ENCODE results near the gene SH3GLB1. TPM values are rescaled to one million over a fixed set of nuclear protein-coding genes. Genes with fewer than 3 reads are reported as not detected.

Gene SH3GLB1
- total and polyA plus RNA-seq, 9 of the 15 experiments (the other 6 are each of a cell fraction or from before 2014, with no cell fraction given): 8.6 to 34.2 (median 24.2) TPM

- Histone ChIP-seq H3K4me3 (peak overlapping the region; percentile 84), H3K4me1 (replicated peaks in 1 of 2; ENCODE audit: control insufficient read depth in 2 of 2, insufficient read depth in 2 of 2, low read length in 2 of 2) (peaks cover 12 to 18% of the 10 kb centered on the region in 2 experiments), H3K27me3 (ENCODE audit: control insufficient read depth in 2 of 2, insufficient read depth in 2 of 2, low read length in 2 of 2) (no peaks in the 10 kb centered on the region), H3K36me3 (ENCODE audit: control insufficient read depth, insufficient read depth, low read length) (peaks cover 3% of the 10 kb centered on the region; the same call in 1 of the 3 replicates), H3K4me2 (ENCODE audit: insufficient read depth, low read length) (peak overlapping the region; percentile 90), H3K9me1 (ENCODE audit: control insufficient read depth, insufficient read depth, low read length) (no peaks in the 10 kb centered on the region), H3K9ac (ENCODE audit: insufficient read depth in 1 of 2, low read depth in 2 of 2, low read length in 2 of 2) (peak overlapping the region; percentile 80 to 95), H3K9me3 (replicated peaks; ENCODE audit: control insufficient read depth, insufficient read depth, low read depth, low read length) (no peaks in the 10 kb centered on the region), H2AFZ (ENCODE audit: low read depth, low read length) (peak overlapping the region; percentile 92), H4K20me1 (replicated peaks; ENCODE audit: control insufficient read depth, insufficient read depth, low read length) (peaks cover 3% of the 10 kb centered on the region; the same call in 1 of the 2 replicates), H3K27ac (ENCODE audit: extremely low read depth, low read depth, low read length) (peak overlapping the region; percentile 87), H3K79me2 (ENCODE audit: control insufficient read depth, insufficient read depth, low read length) (peaks cover 55% of the 10 kb centered on the region)
- in situ Hi-C loops (cut with MboI): no loop called here
- DNase-seq (ENCODE audit: extremely low read depth in 1 of 4, low spot score in 3 of 4) (peak; percentile 60 to 68 (median 62)), ATAC-seq (peak; percentile 64), FAIRE-seq (no peak)
- BruUV-seq (replicated peaks): no TSS peak
- intact Hi-C loops (cut with micrococcal nuclease): loop anchor here (2.0 to 10.0 kb wide), 3 partner anchors 36 to 380 kb away; no protein-coding TSS in a partner anchor
- WGBS (ENCODE audit: insufficient coverage, low coverage, missing lambda C conversion rate): under 1% methylated on average over 25 of the region's 41 CpGs
- CTCF ChIA-PET (ENCODE audit: low intra/inter-chr PET ratio): no interaction called here
- POLR2A ChIA-PET: interaction anchor here (0.6 to 5.1 kb wide), 16 partner anchors 9 to 228 kb away, joined by 3 to 56 read pairs (median 3); partner anchors contain the start of genes HS2ST1 and SELENOF
- TF ChIP-seq GATAD2A (IDR thresholded peaks at IDR 0.05) (no peak), CTBP1 (IDR thresholded peaks at IDR 0.05; ENCODE audit: borderline replicate concordance) (no peak), ZNF696 (CRISPR knock-in tag; conservative IDR thresholded peaks at IDR 0.05) (no peak), KLF13 (tag; IDR thresholded peaks at IDR 0.05; ENCODE audit: borderline replicate concordance, low read depth) (no peak), ZFX (CRISPR knock-in tag; IDR thresholded peaks at IDR 0.05) (peak; percentile 97), KAT7 (CRISPR knock-in tag; IDR thresholded peaks at IDR 0.05; ENCODE audit: borderline replicate concordance) (peak; percentile 76), TRIM24 (IDR thresholded peaks at IDR 0.05) (no peak), MTA3 (IDR thresholded peaks at IDR 0.05; ENCODE audit: borderline replicate concordance) (0 out of 2 replicates have a peak, but pooled peaks have one; percentile 47), CCNT2 (IDR thresholded peaks at IDR 0.05; ENCODE audit: borderline replicate concordance, extremely low read depth, insufficient read length, low read depth, low read length) (no peak), MAFF (IDR thresholded peaks at IDR 0.05; ENCODE audit: low read length) (no peak), NR2C2 (CRISPR knock-in tag; IDR thresholded peaks at IDR 0.05) (0 out of 2 replicates have a peak, but pooled peaks have one; percentile 9), NR2C2 (tag; IDR thresholded peaks at IDR 0.05) (no peak), RBFOX2 (IDR thresholded peaks at IDR 0.05; ENCODE audit: low read depth, low read length) (peak; percentile 56), SIN3A (IDR thresholded peaks at IDR 0.05; ENCODE audit: borderline replicate concordance in 2 of 2, control insufficient read depth in 1 of 2, low read depth in 2 of 2, low read length in 2 of 2) (0 out of 4 replicates have a peak, but pooled peaks of 1 of the 2 experiments have one; percentile 17), POLR2G (IDR thresholded peaks at IDR 0.05; ENCODE audit: low read depth, low read length) (no peak), THAP7 (CRISPR knock-in tag; IDR thresholded peaks at IDR 0.05) (no peak), MEIS2 (IDR thresholded peaks at IDR 0.05; ENCODE audit: partially characterized antibody) (no peak), GABPB1 (CRISPR knock-in tag; IDR thresholded peaks at IDR 0.05) (peak; percentile 69; the same call in 1 of the 2 replicates), ZNF511 (CRISPR knock-in tag; IDR thresholded peaks at IDR 0.05) (no peak; the same call in none of the 2 replicates), ZNF785 (CRISPR knock-in tag; IDR thresholded peaks at IDR 0.05) (no peak)
Observed at GRCh38 chr1:86704972-86705664, 742 bp downstream of the SH3GLB1 start.

Measured in K562 (cell line).